ENCODE measurements around the gene RFX8. TPM values are rescaled to one million over a fixed set of nuclear protein-coding genes. Genes with fewer than 3 reads are reported as not detected.

RFX8 gene
- total and polyA plus RNA-seq, 2 of the 8 experiments (the other 6 are each of a cell fraction or from before 2014, with no cell fraction given) = 0.60 to 0.97 TPM

DNA sequence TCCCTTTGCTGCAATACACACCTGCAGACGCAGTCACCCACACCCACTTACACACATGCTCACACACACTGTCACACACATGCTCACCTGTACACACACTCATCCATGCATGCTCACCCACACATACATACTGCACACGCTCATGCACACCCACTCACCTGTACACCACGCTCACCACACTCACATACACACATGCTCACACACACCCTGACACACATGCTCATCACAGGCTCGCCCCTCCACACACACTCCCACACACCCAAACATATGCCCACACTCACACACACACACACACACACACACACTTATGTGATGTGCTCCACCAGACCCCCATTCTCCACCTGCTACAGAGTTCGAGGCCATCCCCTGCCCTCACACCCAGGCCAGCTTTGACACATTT is 64.8 kb downstream of the RFX8 start:
- no peak for DNase-seq (ENCODE audit: low read depth in 1 of 2, low spot score in 2 of 2)
- TF ChIP-seq KDM5A (IDR thresholded peaks at IDR 0.05; ENCODE audit: low read length) = no peak
- TF ChIP-seq, protein P1, sequence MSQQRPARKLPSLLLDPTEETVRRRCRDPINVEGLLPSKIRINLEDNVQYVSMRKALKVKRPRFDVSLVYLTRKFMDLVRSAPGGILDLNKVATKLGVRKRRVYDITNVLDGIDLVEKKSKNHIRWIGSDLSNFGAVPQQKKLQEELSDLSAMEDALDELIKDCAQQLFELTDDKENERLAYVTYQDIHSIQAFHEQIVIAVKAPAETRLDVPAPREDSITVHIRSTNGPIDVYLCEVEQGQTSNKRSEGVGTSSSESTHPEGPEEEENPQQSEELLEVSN (IDR thresholded peaks at IDR 0.05) = no peak
- TF ChIP-seq JUN (IDR thresholded peaks at IDR 0.05; ENCODE audit: low read depth, low read length) = no peak

More for the DNA sequence above, 64.8 kb downstream of the RFX8 start:
- Histone ChIP-seq H4K20me1 (replicated peaks in 1 of 2; ENCODE audit: control insufficient read depth in 1 of 2, insufficient read depth in 2 of 2, low read length in 2 of 2) (peaks cover 0 to 2% of the 10 kb centered on the region in 2 experiments), H3K23ac (ENCODE audit: insufficient read length) (no peak overlapping the region), H3K27me3 (replicated peaks in 1 of 4; ENCODE audit: control insufficient read depth in 3 of 4, extremely low read depth in 1 of 4, insufficient read depth in 3 of 4, low read length in 3 of 4) (no peaks in the 10 kb centered on the region), H2BK20ac (ENCODE audit: low read length) (peak overlapping the region; percentile 72; the same call in 1 of the 2 replicates), H4K5ac (ENCODE audit: insufficient read length, low read depth, low read length) (no peak overlapping the region), H3K18ac (ENCODE audit: extremely low read depth, low read length) (no peak overlapping the region; the same call in 1 of the 2 replicates), H3K4ac (replicated peaks; ENCODE audit: insufficient read length, low read depth, low read length) (no peak overlapping the region), H3K4me1 (replicated peaks in 1 of 4; ENCODE audit: control insufficient read depth in 3 of 4, insufficient read depth in 4 of 4, low read length in 3 of 4) (peaks cover 0 to 3% (median under 1%) of the 10 kb centered on the region in 4 experiments; a peak in 3 of 7 replicates), H3K4me3 (ENCODE audit: extremely low read depth in 1 of 4, insufficient read depth in 2 of 4, low read depth in 3 of 4, low read length in 4 of 4) (no peak overlapping the region), H3K4me2 (ENCODE audit: insufficient read depth in 1 of 2, low read depth in 2 of 2, low read length in 2 of 2) (no peak overlapping the region), H3K36me3 (ENCODE audit: control insufficient read depth in 2 of 4, insufficient read depth in 4 of 4, low read length in 3 of 4) (no peaks in the 10 kb centered on the region), H4K8ac (ENCODE audit: extremely low read depth, insufficient read depth, low read length) (no peak overlapping the region), H2BK120ac (replicated peaks; ENCODE audit: low read depth, low read length) (no peak overlapping the region), H4K91ac (replicated peaks; ENCODE audit: insufficient read length, low read length) (peak overlapping the region; percentile 96), H2AFZ (ENCODE audit: low read length) (no peak overlapping the region), H3K27ac (ENCODE audit: low read depth, low read length) (no peak overlapping the region), H3K79me1 (ENCODE audit: low read depth, low read length) (no peaks in the 10 kb centered on the region), H2BK15ac (ENCODE audit: low read length) (peak overlapping the region; percentile 55), H3K79me2 (ENCODE audit: control insufficient read depth in 1 of 2, insufficient read depth in 2 of 2, low read length in 2 of 2) (no peaks in the 10 kb centered on the region), H2BK5ac (ENCODE audit: low read depth, low read length) (peak overlapping the region; percentile 86), H3K23me2 (ENCODE audit: low read depth, low read length) (peaks cover 3% of the 10 kb centered on the region; the same call in 1 of the 2 replicates), H3K14ac (ENCODE audit: insufficient read length) (no peak overlapping the region), H2AK5ac (ENCODE audit: low read depth, low read length) (peak overlapping the region; percentile 93), H3K9me3 (ENCODE audit: insufficient read depth in 2 of 2, low read depth in 1 of 2, low read length in 1 of 2) (peaks cover 0 to 4% of the 10 kb centered on the region in 2 experiments; a peak in 1 of 4 replicates), H3K56ac (replicated peaks; ENCODE audit: insufficient read length, low read depth, low read length) (peak overlapping the region; percentile 27), H2BK12ac (ENCODE audit: low read depth, low read length) (peak overlapping the region; percentile 97), H3K9ac (replicated peaks in 1 of 4; ENCODE audit: extremely low read depth in 1 of 4, low read depth in 3 of 4, low read length in 3 of 4) (peak overlapping the region in 1 of 4 experiments; percentile 50; a peak in 1 of 7 replicates)
- ChIA-PET POLR2A (ENCODE audit: partially characterized antibody) (interaction anchor here (1.1 kb wide), 1 partner anchor 9 kb away, joined by 4 read pairs; no protein-coding TSS in a partner anchor), CTCF (ENCODE audit: partially characterized antibody) (interaction anchor here (0.7 to 5.1 kb wide), 7 partner anchors 9 to 451 kb away, joined by 3 to 32 read pairs (median 3); partner anchors contain the start of gene CREG2)
- FAIRE-seq = no peak
- WGBS, 2 experiments (ENCODE audit: extremely low coverage in 1 of 2, insufficient coverage in 1 of 2, insufficient read length in 1 of 2, insufficient replicate concordance in 2 of 2, low coverage in 1 of 2, low lambda C conversion rate in 2 of 2, missing lambda C conversion rate in 1 of 2) = 85% methylated on average over 5 of the region's 5 CpGs; no CpG with 5 or more reads in 1 of the 2 experiments

Data from H1 (cell line).